ENCODE data around the gene NCDN. TPM values are rescaled to one million over a fixed set of nuclear protein-coding genes. Genes with fewer than 3 reads are reported as not detected.

Gene NCDN
- total RNA-seq, 1 donor from 2014 or later = 34.0 TPM

- Mint-ChIP-seq H3K27me3 (no peaks in the 10 kb centered on the region), H3K4me3 (peak overlapping the region; percentile 98), H3K9me3 (no peaks in the 10 kb centered on the region), H3K4me1 (peaks cover 50% of the 10 kb centered on the region), H3K36me3 (ENCODE audit: low read depth) (peaks cover 22% of the 10 kb centered on the region), H3K27ac (peak overlapping the region; percentile 98)
- intact Hi-C loops (cut with micrococcal nuclease) = loop anchor here (5.0 to 10.0 kb wide), 2 partner anchors 291 to 694 kb away; partner anchors contain the start of gene ZMYM4
- peak; percentile 73 for DNase-seq
These were observed 1.0 kb downstream of the NCDN start for GRCh38 chr1:35558374-35559316.

- no peaks in the 10 kb centered on the region for H3K9me3 Mint-ChIP-seq
- intact Hi-C loops (cut with micrococcal nuclease) = loop anchor here (5.0 to 10.0 kb wide), 2 partner anchors 292 to 695 kb away; partner anchors contain the start of gene ZMYM4
- H3K4me3 Mint-ChIP-seq = peak overlapping the region; percentile 98
- H3K4me1 Mint-ChIP-seq = peaks cover 53% of the 10 kb centered on the region
- H3K27me3 Mint-ChIP-seq = no peaks in the 10 kb centered on the region
- no peak for DNase-seq
- H3K27ac Mint-ChIP-seq = peak overlapping the region; percentile 59
- peaks cover 23% of the 10 kb centered on the region for H3K36me3 Mint-ChIP-seq (ENCODE audit: low read depth)
These were observed 1.8 kb downstream of the NCDN start for GRCh38 chr1:35559317-35559944.

DNA sequence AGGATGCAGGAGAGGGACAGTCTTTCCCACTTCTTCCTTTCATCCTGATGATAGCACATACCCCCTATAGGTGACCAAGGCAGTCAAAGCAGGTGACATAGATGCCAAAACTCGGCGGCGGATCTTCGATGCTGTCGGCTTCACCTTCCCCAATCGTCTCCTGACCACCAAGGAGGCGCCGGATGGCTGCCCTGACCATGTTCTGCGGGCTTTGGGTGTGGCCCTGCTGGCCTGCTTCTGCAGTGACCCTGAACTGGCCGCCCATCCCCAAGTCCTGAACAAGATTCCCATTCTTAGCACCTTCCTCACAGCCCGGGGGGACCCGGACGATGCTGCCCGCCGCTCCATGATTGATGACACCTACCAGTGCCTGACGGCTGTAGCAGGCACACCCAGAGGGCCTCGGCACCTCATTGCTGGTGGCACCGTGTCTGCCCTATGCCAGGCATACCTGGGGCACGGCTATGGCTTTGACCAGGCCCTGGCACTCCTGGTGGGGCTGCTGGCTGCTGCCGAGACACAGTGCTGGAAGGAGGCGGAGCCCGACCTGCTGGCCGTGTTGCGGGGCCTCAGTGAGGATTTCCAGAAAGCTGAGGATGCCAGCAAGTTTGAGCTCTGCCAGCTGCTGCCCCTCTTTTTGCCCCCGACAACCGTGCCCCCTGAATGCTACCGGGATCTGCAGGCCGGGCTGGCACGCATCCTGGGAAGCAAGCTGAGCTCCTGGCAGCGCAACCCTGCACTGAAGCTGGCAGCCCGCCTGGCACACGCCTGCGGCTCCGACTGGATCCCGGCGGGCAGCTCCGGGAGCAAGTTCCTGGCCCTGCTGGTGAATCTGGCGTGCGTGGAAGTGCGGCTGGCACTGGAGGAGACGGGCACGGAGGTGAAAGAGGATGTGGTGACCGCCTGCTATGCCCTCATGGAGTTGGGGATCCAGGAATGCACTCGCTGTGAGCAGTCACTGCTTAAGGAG is 2.9 kb downstream of the NCDN start:
- Mint-ChIP-seq H3K4me1 (peaks cover 48% of the 10 kb centered on the region), H3K27ac (no peak overlapping the region), H3K36me3 (ENCODE audit: low read depth) (peaks cover 23% of the 10 kb centered on the region), H3K9me3 (no peaks in the 10 kb centered on the region), H3K4me3 (no peak overlapping the region), H3K27me3 (no peaks in the 10 kb centered on the region)
- intact Hi-C loops (cut with micrococcal nuclease) = no loop called here
- DNase-seq = no peak

DNA sequence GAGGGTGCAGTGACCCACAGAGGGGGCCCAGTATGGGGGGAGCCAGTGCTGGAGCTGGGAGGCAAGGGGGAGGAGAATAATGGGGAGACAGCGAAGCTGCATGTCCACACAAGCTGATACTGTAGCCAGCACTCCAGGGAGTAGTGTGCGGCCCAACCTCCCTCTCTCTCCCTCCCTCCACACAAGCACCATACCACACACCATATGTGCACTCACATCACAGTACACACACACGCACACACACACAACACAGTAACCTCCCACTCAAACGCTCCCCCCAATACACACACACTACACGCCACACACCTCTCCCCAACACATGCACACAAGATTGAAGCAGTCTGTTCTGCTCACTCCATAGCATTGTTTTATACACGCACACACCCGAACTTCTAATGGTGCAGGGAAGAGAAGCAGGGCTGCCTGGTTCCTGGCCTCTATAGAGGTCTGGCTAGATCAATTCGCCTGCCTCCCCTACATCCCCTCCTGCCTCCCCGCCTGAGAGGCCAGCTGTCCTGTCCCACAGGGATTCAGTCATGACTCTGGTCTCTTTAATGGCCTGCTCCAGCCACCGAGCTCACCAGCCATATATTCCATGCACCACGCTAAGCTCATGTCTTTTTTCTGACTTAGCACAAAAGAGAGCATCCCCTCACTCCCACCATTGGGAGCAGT is 3.8 kb downstream of the NCDN start:
- Mint-ChIP-seq H3K36me3 (ENCODE audit: low read depth) (peaks cover 21% of the 10 kb centered on the region), H3K4me3 (no peak overlapping the region), H3K4me1 (peaks cover 39% of the 10 kb centered on the region), H3K9me3 (no peaks in the 10 kb centered on the region), H3K27me3 (no peaks in the 10 kb centered on the region), H3K27ac (no peak overlapping the region)
- no peak for DNase-seq
- intact Hi-C loops (cut with micrococcal nuclease) = no loop called here

DNA sequence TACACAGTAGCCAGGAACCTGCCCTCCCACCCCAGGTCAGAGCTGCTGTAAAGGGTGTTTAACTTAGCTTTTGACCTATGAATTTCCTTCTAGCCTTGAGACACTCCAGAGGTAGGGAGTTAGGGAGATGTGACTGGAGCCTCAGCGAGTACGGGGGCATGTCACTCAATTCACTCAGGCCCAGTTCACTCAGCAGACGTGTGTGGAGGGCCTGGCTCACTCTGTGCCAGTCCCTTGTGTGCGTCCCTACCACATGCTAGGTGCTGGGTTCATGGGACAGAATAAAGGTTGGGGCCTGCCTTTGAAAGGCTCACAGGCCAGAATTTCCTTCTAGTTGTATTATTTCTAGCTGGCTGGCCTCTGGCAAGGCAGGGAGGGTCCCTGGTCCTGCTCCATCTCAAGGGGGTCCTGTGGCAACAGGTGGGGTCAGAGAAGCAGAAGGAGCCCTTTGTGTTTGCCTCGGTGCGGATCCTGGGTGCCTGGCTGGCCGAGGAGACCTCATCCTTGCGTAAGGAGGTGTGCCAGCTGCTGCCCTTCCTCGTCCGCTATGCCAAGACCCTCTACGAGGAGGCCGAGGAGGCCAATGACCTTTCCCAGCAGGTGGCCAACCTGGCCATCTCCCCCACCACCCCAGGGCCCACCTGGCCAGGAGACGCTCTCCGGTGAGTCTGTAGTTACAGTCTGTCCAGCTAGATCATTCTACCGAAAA is 4.5 kb downstream of the NCDN start:
- H3K36me3 Mint-ChIP-seq (ENCODE audit: low read depth) = peaks cover 25% of the 10 kb centered on the region
- DNase-seq = no peak
- H3K4me1 Mint-ChIP-seq = peaks cover 36% of the 10 kb centered on the region
- H3K27me3 Mint-ChIP-seq = no peaks in the 10 kb centered on the region
- H3K4me3 Mint-ChIP-seq = no peak overlapping the region
- intact Hi-C loops (cut with micrococcal nuclease) = no loop called here
- H3K27ac Mint-ChIP-seq = no peak overlapping the region
- H3K9me3 Mint-ChIP-seq = no peaks in the 10 kb centered on the region

- H3K27me3 Mint-ChIP-seq = no peaks in the 10 kb centered on the region
- peaks cover 33% of the 10 kb centered on the region for H3K4me1 Mint-ChIP-seq
- H3K9me3 Mint-ChIP-seq = no peaks in the 10 kb centered on the region
- no peak overlapping the region for H3K27ac Mint-ChIP-seq
- DNase-seq = no peak
- H3K36me3 Mint-ChIP-seq (ENCODE audit: low read depth) = peaks cover 25% of the 10 kb centered on the region
- no peak overlapping the region for H3K4me3 Mint-ChIP-seq
- intact Hi-C loops (cut with micrococcal nuclease) = no loop called here
These were observed 5.6 kb downstream of the NCDN start for GRCh38 chr1:35563166-35563565.

DNA sequence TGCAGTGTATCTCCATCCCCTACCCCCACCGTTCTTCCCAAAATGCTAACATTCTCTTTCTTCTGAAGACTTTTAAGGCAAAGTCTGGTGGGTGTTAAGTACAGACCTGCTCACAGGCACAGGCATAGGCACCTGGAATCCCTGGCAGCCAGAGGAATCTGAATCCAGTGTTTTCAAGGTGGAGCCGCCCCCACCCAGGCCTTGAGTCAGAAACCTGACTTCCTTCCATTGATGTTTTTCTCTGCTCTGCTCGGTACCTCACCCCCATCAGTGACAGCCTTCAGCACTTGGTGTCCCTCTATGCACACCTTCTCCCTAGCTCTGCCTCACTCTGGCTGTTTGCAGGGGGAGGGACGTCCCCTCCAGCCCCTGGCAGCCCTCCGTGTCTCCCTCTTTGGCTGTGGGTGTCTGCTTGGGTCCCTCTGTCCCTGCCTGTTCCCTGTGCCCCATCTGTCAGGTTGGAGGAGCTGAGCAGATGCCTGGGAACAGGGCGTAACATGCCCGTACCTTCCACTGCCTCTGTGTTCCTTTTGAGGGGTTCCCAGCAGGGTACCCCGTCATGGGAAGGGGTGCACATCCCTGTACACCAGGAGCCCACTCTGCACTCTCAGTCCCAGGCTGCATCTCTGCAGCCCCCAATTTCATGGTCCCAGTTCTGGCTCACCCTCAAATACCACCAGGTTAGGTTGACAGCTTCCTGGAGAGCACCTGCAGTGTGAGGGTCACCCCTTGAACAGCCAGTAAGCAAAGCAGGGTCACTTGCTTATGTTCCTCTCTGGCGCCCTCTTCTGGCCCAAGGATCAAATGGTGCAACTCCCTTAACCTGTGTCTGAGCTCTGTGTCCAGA is 6.7 kb downstream of the NCDN start:
- DNase-seq = peak; percentile 94
- H3K27ac Mint-ChIP-seq = peak overlapping the region; percentile 48
- H3K4me1 Mint-ChIP-seq = peaks cover 27% of the 10 kb centered on the region
- H3K4me3 Mint-ChIP-seq = no peak overlapping the region
- intact Hi-C loops (cut with micrococcal nuclease) = loop anchor here (1.0 kb wide), 1 partner anchor 113 kb away; no protein-coding TSS in a partner anchor
- H3K36me3 Mint-ChIP-seq (ENCODE audit: low read depth) = peaks cover 25% of the 10 kb centered on the region
- no peaks in the 10 kb centered on the region for H3K9me3 Mint-ChIP-seq
- no peaks in the 10 kb centered on the region for H3K27me3 Mint-ChIP-seq

- Mint-ChIP-seq H3K4me3 (no peak overlapping the region), H3K36me3 (ENCODE audit: low read depth) (peaks cover 22% of the 10 kb centered on the region), H3K27me3 (no peaks in the 10 kb centered on the region), H3K27ac (peak overlapping the region; percentile 48), H3K9me3 (no peaks in the 10 kb centered on the region), H3K4me1 (peaks cover 21% of the 10 kb centered on the region)
- intact Hi-C loops (cut with micrococcal nuclease) = loop anchor here (1.0 kb wide), 1 partner anchor 114 kb away; no protein-coding TSS in a partner anchor
- no peak for DNase-seq
These were observed 7.5 kb downstream of the NCDN start for GRCh38 chr1:35564884-35565741.

GRCh38 chr1:35565742-35566133 is 8.1 kb downstream of the NCDN start:
- no peak overlapping the region for H3K4me3 Mint-ChIP-seq
- intact Hi-C loops (cut with micrococcal nuclease) = no loop called here
- H3K9me3 Mint-ChIP-seq = no peaks in the 10 kb centered on the region

DNA sequence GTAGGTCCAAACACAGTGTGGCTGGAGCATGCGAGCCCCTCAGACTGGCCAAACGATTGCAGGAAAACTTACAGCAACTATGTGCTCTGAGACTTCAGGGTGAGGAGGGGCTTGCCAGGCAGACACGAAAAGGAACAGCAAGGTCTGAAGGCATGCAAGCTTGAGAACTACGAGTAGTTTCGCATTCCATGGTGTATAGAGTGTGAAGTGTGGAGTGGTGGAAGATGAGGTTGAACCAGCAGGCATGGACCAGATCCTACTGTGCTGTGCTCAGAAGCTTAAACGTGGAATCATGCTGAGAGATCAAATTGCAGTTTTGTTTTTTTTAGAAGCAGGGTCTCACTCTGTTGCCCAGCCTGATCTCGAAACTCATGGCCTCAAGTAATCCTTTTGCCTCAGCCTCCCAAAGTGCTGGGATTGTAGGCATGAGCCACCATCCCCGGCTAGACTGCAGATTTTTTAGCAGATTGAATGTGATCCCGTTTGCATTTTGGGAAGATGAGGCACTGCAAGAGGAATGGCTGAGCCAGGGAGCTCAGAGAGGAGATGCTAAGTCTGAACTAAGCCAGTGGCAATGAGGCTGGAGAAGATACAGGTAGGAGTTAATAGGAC is 10.5 kb downstream of the NCDN start:
- H3K27ac Mint-ChIP-seq = no peak overlapping the region
- H3K36me3 Mint-ChIP-seq (ENCODE audit: low read depth) = peaks cover 13% of the 10 kb centered on the region
- H3K4me3 Mint-ChIP-seq = no peak overlapping the region
- no peaks in the 10 kb centered on the region for H3K9me3 Mint-ChIP-seq
- peaks cover 21% of the 10 kb centered on the region for H3K27me3 Mint-ChIP-seq
- H3K4me1 Mint-ChIP-seq = peaks cover 9% of the 10 kb centered on the region
- intact Hi-C loops (cut with micrococcal nuclease) = no loop called here
- DNase-seq = no peak

More at GRCh38 chr1:35565742-35566133, 8.1 kb downstream of the NCDN start:
- DNase-seq = no peak
- H3K36me3 Mint-ChIP-seq (ENCODE audit: low read depth) = peaks cover 22% of the 10 kb centered on the region
- H3K4me1 Mint-ChIP-seq = peaks cover 21% of the 10 kb centered on the region
- no peak overlapping the region for H3K27ac Mint-ChIP-seq
- peaks cover 4% of the 10 kb centered on the region for H3K27me3 Mint-ChIP-seq

GRCh38 chr1:35568975-35569395 is 11.4 kb downstream of the NCDN start:
- Mint-ChIP-seq H3K27ac (no peak overlapping the region), H3K27me3 (peaks cover 21% of the 10 kb centered on the region), H3K36me3 (ENCODE audit: low read depth) (peaks cover 11% of the 10 kb centered on the region), H3K4me3 (no peak overlapping the region), H3K4me1 (peaks cover 8% of the 10 kb centered on the region), H3K9me3 (no peaks in the 10 kb centered on the region)
- intact Hi-C loops (cut with micrococcal nuclease) = loop anchor here (1.0 kb wide), 3 partner anchors 146 to 205 kb away; no protein-coding TSS in a partner anchor
- DNase-seq = peak; percentile 90

Data from activated CD4-positive, alpha-beta T cell treated with anti-CD3 and anti-CD28 coated beads, Interleukin-2, amount 10 ng/mL, durations not matched to agents 24 days and 14 days (primary cell).